ENCODE results near the gene ZDHHC11.
"Not testable (repeated sequence)": the region's sequence is repeated elsewhere in the genome, so short reads cannot be mapped to it uniquely, and the experiment has no call there.

ZDHHC11 gene

DNA sequence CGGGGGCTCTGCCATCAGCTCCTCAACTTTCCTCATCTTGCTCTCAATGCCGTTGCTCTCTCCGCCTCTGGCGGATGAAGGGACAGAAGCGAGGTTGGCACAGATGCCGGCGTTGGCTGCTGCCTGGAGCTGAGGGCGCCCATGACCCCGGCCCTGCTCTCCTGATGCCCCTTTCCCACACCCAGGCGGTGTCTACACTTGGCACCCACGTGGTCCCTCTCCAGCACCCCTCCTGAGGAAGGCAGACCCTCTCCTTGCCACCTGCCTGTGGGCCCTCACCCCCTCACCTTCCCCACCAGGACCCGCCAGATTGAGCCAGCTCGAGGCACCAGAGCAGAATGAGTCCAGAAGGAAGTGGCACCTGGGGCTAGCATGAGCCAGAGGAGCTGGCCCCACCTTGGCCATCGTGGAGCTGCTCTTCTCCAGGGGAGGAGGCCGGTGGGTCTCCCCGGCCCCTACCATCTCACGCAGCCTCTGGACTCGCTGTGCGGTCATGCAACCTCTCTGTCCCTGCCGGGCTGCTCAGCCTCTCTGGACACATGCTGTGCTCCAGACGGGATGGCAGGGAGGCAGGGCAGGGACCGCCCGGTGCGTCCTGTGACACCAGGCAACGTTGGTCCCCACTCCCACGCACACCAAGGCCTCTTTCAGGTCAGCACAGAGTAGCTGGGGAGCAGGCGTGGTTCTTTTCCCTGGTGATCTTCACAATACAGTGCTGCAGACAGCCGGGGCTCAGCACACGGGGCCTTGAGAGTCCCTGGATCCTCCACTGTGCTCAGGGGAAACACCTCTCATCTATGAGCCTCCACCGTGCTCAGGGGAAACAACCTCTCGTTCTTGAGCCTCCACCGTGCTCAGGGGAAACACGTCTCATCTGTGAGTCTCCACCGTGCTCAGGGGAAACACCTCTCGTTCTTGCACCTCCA lies 4.8 kb downstream of the ZDHHC11 start:
- DNase-seq (ENCODE audit: low read depth in 2 of 3, low spot score in 1 of 3) = not testable (repeated sequence)

DNA sequence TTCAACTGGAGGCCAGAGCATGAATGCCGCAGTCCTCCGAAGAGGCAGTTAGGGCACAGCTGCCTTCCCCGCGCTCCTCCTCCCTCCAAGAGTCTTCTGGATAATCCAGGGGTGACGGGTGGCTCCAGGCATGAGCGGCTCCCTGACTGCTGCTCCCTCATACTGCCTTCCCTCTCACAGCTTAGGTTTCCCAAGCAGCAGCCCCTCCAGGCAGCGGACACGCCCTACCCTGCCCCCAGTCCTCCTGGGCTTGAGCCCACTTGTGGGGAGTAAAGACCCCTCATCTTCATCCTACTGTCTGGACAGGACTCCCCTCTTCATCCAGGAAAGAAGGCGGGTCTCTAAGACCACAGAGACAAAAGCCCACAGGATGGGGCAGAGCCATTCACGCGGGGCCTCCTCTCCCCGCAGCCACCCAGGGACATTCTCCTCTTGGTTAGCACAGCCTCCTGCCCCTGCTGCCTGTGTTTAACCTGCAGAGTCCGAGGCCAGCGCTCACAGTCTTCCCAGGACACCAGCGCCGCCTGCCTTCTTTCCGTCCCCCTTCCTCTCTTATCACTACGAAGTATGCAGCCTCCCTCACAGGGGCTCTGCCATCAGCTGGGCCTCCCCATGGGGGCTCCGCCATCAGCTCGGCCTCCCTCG lies 5.6 kb downstream of the ZDHHC11 start:
- DNase-seq (ENCODE audit: low read depth in 2 of 3, low spot score in 1 of 3) = not testable (repeated sequence)

DNA sequence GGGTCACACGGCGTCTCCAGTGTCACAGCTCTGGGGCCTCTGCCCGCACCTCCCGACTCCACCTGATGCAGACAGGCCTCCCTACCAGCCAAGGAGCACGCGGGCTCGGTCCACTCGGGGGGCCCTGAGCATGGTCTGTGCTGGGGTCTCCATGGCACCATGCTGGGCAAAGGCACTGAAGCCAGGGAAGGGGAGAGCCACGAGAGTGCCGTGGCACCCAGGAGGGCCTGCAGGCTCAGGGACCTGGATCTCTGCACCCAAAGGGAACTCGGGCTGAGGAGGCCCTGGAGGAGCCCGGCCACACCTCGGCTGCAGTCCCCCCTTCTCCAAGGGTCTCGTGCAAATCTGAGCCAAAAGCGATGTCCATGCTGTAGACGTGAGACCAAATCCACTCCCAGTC lies 6.4 kb downstream of the ZDHHC11 start:
- not testable (repeated sequence) for DNase-seq (ENCODE audit: low read depth in 2 of 3, low spot score in 1 of 3)

DNA sequence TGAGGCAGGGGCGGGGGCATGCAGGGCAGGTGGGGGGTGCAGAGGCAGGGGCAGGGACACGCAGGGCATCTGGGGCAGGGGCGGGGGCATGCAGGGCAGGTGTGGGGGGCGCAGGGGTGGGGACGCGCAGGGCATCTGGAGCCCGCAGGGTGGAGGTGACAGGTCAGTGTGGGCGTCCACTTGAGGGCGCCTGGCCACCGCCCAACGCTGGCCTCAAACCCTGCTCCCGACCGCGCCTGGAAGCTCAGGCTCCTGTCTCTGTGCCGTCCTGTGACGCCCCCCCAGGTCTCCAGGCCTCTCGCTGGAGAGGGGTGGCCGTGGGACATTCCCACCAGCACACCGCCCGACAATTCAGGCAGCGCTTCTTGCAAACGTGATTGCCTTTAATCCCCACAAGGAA lies 6.9 kb downstream of the ZDHHC11 start:
- not testable (repeated sequence) for DNase-seq (ENCODE audit: low read depth in 2 of 3, low spot score in 1 of 3)

DNA sequence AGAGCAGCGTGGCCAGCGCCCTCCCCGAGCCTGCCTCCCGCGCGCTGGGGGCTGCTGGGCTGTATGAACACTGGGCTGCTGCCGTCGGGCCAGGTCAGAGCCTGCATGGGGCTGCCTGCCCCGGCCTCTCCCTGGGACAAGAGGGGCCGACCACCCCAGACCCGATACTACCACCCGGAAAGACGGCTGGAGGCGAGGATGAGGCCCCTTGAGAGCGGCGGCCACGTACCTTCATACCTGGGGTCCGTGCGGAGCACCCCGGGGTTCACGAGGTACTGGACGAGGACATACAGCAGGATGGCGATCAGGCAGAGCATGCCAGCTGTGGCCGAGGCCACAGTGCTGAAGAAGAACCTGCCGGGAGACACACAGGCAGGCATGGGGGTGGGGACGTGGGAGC lies 7.4 kb downstream of the ZDHHC11 start:
- DNase-seq (ENCODE audit: low read depth in 2 of 3, low spot score in 1 of 3) = not testable (repeated sequence)

DNA sequence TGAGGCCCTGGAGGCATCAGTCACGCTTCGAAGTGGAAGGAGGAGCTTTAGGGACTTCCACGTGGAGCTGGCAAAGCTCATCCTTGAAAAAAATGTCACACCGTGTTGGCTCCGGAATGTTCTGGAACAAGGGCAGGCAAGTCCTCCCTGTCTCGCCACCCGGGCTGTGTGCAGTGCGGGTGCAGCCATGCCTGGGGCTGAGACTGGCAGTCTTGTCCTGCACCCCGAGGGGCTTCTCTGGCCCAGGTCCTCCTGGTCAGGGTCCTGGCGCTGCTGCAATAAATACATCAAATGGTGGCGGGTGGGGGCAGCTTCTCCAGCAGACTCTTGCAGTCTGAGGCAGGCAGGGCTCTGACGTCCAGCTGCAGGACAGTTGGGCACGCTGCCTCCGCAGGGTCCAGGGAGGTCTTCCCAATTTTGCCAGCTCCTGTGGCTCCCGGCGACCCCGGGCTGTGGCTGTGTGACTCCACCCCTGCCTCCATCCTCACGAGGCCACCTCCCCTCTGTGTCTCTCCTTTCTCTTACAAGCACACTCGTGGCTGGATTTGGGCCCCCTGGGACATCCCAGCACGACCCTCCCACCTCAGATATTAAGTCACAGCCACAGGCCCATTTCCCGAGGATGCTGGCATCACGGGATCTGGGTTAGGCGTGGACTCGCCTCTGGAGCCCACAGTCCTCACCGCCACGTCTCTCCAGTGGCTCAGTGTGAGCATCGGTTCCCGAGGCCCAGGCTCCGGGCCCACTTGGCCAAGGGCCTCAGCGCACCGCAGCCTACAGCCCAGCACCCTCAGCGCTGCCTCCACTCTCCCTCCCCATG lies 8.2 kb downstream of the ZDHHC11 start:
- DNase-seq (ENCODE audit: low read depth in 2 of 3, low spot score in 1 of 3) = not testable (repeated sequence)

DNA sequence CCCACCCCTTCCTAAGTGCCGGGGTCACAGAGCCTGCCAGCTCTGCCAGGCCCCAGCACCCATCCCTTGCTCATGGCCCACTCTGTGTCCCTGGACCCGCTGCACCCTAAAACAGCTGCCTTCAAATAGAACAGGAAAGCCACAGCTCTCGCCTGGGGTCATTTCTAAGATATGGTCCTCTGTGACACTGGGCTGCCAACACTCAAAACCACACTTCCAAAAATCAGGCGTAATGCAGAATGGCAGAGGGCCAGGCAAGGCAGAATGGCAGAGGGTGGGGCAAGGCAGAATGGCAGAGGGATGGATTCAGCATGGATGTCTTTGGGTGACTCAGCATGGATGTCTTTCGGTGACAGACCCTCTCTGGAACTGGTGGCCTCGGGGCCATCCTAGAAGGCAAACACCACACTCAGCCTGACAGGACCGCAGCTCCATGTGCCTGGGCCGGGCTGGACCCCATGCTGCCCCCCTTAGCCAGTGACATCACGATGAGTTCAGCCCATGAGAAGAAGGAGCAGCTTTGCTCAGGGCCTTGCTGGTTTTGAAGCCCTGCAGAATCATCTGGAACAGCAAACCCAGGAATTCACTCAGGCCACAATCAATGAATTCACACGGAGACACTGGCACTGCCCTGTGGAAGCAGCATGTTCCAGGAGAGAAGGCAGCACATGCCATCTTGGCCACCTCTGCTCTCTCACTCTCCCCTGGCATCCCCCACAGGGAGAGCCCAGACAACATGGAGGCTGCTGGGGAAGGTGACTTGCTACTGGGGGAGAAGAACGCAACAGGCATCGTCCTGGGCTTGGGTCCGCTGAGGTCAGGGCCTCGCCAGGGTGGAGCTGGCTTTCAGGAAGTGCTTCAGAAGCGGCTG lies 9.0 kb downstream of the ZDHHC11 start:
- not testable (repeated sequence) for DNase-seq (ENCODE audit: low read depth in 2 of 3, low spot score in 1 of 3)

GRCh38 chr5:840974-841435 lies 9.8 kb downstream of the ZDHHC11 start:
- not testable (repeated sequence) for DNase-seq (ENCODE audit: low read depth in 2 of 3, low spot score in 1 of 3)

DNA sequence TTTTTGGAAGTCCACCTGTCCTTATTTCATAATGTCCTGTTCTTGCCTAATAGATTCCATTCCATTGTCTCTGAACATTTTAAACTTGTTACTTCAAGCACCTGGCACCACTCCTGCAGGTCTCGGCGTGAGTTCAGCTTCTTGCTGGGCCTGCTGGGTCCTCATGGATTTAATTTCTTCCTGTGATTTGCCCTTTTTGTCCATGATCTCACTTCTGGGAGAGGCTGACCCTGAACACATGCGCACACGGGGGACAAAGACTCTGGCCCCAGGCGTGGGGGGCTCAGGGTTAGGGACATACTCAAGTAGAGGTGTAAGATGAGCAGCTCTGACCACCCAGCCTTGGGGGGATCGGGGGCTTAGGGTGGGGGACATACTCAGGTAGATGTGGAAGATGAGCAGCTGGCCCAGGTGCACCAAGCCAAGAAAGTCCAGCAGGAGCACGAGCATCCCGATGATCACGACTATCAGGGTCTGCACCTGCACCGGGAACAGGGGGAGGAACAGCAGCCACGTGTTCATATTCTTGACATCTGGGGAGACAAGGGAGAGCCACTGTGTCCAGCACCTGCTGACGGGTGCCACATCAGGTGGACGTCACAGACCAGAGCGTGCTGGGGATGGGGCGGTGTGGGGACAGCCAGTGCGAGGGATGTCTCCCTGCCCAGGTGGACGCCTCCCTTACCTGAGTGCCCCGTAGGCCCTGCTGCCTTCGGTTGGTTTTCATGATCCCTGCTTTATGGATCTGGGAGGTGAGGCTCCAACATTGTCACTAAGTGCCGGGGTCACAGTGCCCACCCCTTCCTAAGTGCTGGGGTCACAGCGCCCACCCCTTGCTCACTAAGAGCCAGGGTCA lies 10.4 kb downstream of the ZDHHC11 start:
- not testable (repeated sequence) for DNase-seq (ENCODE audit: low read depth in 2 of 3, low spot score in 1 of 3)

GRCh38 chr5:838431-838851 lies 12.3 kb downstream of the ZDHHC11 start:
- DNase-seq (ENCODE audit: low read depth in 2 of 3, low spot score in 1 of 3) = not testable (repeated sequence)

GRCh38 chr5:837621-838121 lies 13.1 kb downstream of the ZDHHC11 start:
- not testable (repeated sequence) for DNase-seq (ENCODE audit: low read depth in 2 of 3, low spot score in 1 of 3)

- not testable (repeated sequence) for DNase-seq (ENCODE audit: low read depth in 2 of 3, low spot score in 1 of 3)
These were observed 14.7 kb downstream of the ZDHHC11 start for GRCh38 chr5:835933-836612.

DNA sequence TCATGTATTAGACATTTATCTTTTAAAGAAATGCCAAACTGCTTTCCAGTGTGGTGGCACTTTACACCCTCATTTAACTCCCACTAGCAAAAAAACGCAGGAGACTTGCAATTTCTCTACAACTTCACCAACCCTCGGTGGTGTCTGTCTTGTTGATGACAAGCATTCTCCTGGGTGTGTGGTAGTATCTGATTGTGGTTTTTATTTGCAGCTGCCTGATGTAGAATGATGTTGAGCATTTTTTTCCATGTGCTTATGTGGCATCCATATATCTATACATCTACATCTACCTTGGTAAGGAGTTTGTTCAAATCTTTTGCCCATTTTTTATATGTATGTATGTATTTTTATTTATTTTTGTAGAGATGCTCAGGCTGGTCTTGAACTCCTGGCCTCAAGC lies 16.8 kb downstream of the ZDHHC11 start:
- DNase-seq (ENCODE audit: low read depth in 2 of 3, low spot score in 1 of 3) = not testable (repeated sequence)

- DNase-seq (ENCODE audit: low read depth in 2 of 3, low spot score in 1 of 3) = not testable (repeated sequence)
These were observed 22.6 kb downstream of the ZDHHC11 start for GRCh38 chr5:828194-828593.

GRCh38 chr5:825544-825943 lies 25.2 kb downstream of the ZDHHC11 start:
- not testable (repeated sequence) for DNase-seq (ENCODE audit: low read depth in 2 of 3, low spot score in 1 of 3)

- no peak for DNase-seq (ENCODE audit: low read depth in 2 of 3, low spot score in 1 of 3)
These were observed 29.3 kb downstream of the ZDHHC11 start for GRCh38 chr5:821504-821903.

GRCh38 chr5:820245-820644 lies 30.5 kb downstream of the ZDHHC11 start:
- DNase-seq (ENCODE audit: low read depth in 2 of 3, low spot score in 1 of 3) = no peak

DNA sequence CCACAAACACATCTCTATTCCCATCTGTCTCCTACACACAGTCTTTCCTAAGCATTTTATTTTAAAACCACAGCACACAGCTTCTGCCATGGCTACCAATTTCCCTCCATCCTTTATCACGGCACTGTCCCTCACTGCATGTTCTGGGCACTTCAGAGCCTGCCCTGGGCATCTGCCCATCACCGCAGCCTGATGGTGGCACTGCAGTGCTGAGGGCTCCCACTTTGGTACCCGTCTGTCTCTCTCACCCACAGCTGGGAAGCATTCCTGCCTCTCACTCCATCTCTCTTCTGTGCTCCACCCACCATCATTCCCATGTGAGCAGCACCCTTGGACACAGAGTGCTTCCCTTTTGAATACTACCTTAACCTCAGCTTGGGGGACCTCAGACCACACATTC lies 31.7 kb downstream of the ZDHHC11 start:
- no peak for DNase-seq (ENCODE audit: low read depth in 2 of 3, low spot score in 1 of 3)

DNA sequence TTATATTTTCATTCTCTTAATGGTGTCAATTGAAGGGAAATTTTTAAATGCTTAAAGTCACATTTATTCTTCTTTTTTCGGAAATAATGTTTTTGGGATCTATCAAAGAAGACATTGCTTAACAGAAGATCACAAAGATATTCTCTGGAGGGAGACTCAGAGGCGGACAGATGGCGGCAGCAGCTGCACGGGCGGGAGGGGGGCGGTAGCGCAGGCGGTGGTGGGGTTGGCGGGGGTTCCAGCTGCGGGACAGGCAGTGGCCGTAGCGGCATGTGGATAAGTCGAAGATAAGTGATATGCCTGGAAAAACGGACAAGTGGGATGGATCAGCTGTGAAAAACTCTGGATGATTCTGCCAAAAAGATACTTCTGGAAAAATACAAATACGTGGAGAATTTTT lies 34.6 kb downstream of the ZDHHC11 start:
- DNase-seq (ENCODE audit: low read depth in 2 of 3, low spot score in 1 of 3) = no peak

All from stimulated activated CD4-positive, alpha-beta T cell treated with anti-CD3 and anti-CD28 coated beads, Interleukin-12 subunit alpha, Interleukin-12 subunit beta, amount 100 ng/mL, for 48 hours (primary cell).